DND-41 (cell line): Measurements from ENCODE around the gene PLEKHG1.

ENCODE experiments used
- ATAC-seq: fragments of 200-7000 bp; cut with Tn5 transposase; 3 replicates; pipeline ENCODE4 v1.9.1; 2021; ENCODE audit warnings: low read depth; ENCODE audit not compliant: insufficient read depth
- DNase-seq: peaks from one replicate; pipeline ENCODE4 v3.0.0-alpha.2; 2020
- H2AFZ ChIP-seq: 2 replicates; pipeline ENCODE4 v1.6.0; 2012; ENCODE audit warnings: low read depth, low read length
- H3K27ac ChIP-seq: 2 replicates; pipeline ENCODE4 v1.5.1; 2012; ENCODE audit warnings: low read length, inconsistent platforms
- H3K27me3 ChIP-seq: fragments of 200-600 bp; sonication (generic); 2 replicates; pipeline ENCODE4 v1.6.0; 2012; ENCODE audit warnings: low read length, mild to moderate bottlenecking, inconsistent platforms; ENCODE audit not compliant: insufficient read depth, poor library complexity
- H3K36me3 ChIP-seq: 2 replicates; pipeline ENCODE4 v1.5.1; 2012; ENCODE audit warnings: low read length, inconsistent platforms; ENCODE audit not compliant: insufficient read depth
- H3K4me1 ChIP-seq: 2 replicates; pipeline ENCODE4 v1.5.1; 2012; ENCODE audit warnings: mild to moderate bottlenecking, low read length; ENCODE audit not compliant: insufficient read depth
- H3K4me2 ChIP-seq: 2 replicates; pipeline ENCODE4 v1.6.0; 2012; ENCODE audit warnings: mild to moderate bottlenecking, moderate library complexity, low read length, inconsistent platforms; ENCODE audit not compliant: insufficient read depth
- H3K4me3 ChIP-seq, 2 experiments: fragments of 200-600 bp in 1 of 2; shearing (Covaris generic) in 1 of 2; 2 replicates each; pipeline ENCODE4 v1.5.1; 2012 to 2016; ENCODE audit warnings: inconsistent platforms in 2 of 2, low read length in 2 of 2, mild to moderate bottlenecking in 2 of 2, low read depth in 1 of 2, moderate library complexity in 1 of 2
- H3K79me2 ChIP-seq: 2 replicates; pipeline ENCODE4 v1.6.0; 2012; ENCODE audit warnings: low read length, inconsistent platforms; ENCODE audit not compliant: insufficient read depth
- H3K9ac ChIP-seq: 2 replicates; pipeline ENCODE4 v1.6.0; 2012; ENCODE audit warnings: low read depth, mild to moderate bottlenecking, inconsistent platforms, low read length, moderate library complexity
- H3K9me3 ChIP-seq: 2 replicates; pipeline ENCODE4 v1.5.1; 2012; ENCODE audit warnings: low read length, moderate library complexity, mild to moderate bottlenecking, inconsistent platforms; ENCODE audit not compliant: insufficient read depth, severe bottlenecking
- H4K20me1 ChIP-seq: 2 replicates; pipeline ENCODE4 v1.6.0; 2012; ENCODE audit warnings: low read length; ENCODE audit not compliant: insufficient read depth
- CTCF ChIP-seq: IDR thresholded peaks from 2 replicates; pipeline ENCODE4 v1.5.1; 2012; ENCODE audit warnings: borderline replicate concordance, low read length, moderate library complexity, mild to moderate bottlenecking; ENCODE audit not compliant: poor library complexity, severe bottlenecking; ENCODE audit errors: extremely low read depth
- EZH2 ChIP-seq: IDR thresholded peaks from 3 replicates; pipeline ENCODE4 v1.6.1; 2012; ENCODE audit warnings: borderline replicate concordance, low read depth, mild to moderate bottlenecking, moderate library complexity, low read length, inconsistent platforms; ENCODE audit not compliant: severe bottlenecking

Gene PLEKHG1

DNA sequence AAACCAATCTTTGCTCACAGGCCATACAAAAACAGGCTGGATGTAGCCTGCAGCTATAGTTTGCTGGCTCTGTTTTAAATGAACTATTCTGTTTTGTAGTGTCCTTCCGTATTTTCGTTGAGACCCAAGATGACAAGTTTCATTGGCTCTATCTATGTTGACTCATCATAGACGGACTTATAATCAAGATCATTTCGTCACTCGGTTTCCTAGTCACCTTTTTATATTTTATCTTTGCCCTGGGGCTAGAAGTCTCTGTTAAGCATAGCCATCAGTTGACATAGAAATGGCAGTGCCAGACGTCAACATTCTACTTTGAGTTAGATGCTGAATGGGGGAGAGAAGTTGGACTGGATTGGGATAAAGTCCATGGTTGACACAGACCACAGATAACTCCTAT is 4.8 kb downstream of the PLEKHG1 start:
- Histone ChIP-seq H3K4me3 (no peak overlapping the region), H3K27me3 (peaks cover 7% of the 10 kb centered on the region), H3K4me1 (no peaks in the 10 kb centered on the region), H3K27ac (no peak overlapping the region), H2AFZ (no peak overlapping the region), H3K79me2 (no peaks in the 10 kb centered on the region), H3K9ac (no peak overlapping the region), H3K9me3 (no peaks in the 10 kb centered on the region), H3K36me3 (no peaks in the 10 kb centered on the region), H3K4me2 (no peak overlapping the region), H4K20me1 (no peaks in the 10 kb centered on the region)
- ATAC-seq, result no peak
- no peak for DNase-seq
- TF ChIP-seq EZH2, result no peak

- H3K27ac ChIP-seq, result no peak overlapping the region
- no peak overlapping the region for H2AFZ ChIP-seq
- no peaks in the 10 kb centered on the region for H3K36me3 ChIP-seq
- H3K79me2 ChIP-seq, result no peaks in the 10 kb centered on the region
- TF ChIP-seq EZH2, result no peak
- H3K4me1 ChIP-seq, result no peaks in the 10 kb centered on the region
- H3K9ac ChIP-seq, result no peak overlapping the region
- ATAC-seq (no peak), DNase-seq (no peak)
- H4K20me1 ChIP-seq, result no peaks in the 10 kb centered on the region
- peaks cover 7% of the 10 kb centered on the region for H3K27me3 ChIP-seq
- H3K9me3 ChIP-seq, result no peaks in the 10 kb centered on the region
- H3K4me2 ChIP-seq, result no peak overlapping the region
- no peak overlapping the region for H3K4me3 ChIP-seq
These were observed 5.6 kb downstream of the PLEKHG1 start for GRCh38 chr6:150605333-150605732.

DNA sequence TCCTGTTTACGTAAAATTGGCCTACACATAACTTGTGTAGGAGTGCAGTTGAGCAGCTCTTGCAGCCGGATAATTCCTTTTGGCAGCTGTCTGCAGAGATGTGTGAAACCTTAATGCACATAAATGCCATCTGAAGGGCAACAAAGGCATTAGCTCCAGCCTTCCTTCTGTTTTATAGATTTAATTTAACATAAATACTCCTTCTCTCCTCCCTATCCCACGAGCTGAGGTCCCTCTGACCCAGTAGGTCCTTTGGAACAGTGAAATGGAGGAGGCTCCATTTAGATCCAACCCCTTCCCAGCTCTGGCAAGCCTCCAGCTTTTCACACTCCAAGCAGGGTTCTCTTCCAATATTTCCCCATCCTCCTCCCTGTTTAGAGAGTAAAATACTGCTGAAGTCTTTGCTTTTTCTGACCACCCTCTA is 6.5 kb downstream of the PLEKHG1 start:
- no peak for ATAC-seq
- Histone ChIP-seq H3K9me3 (no peaks in the 10 kb centered on the region), H3K9ac (no peak overlapping the region), H3K4me1 (no peaks in the 10 kb centered on the region), H3K4me3 (no peak overlapping the region), H3K79me2 (no peaks in the 10 kb centered on the region), H3K36me3 (no peaks in the 10 kb centered on the region), H3K27ac (no peak overlapping the region), H3K27me3 (peaks cover 7% of the 10 kb centered on the region), H4K20me1 (no peaks in the 10 kb centered on the region), H2AFZ (no peak overlapping the region), H3K4me2 (no peak overlapping the region)
- no peak for TF ChIP-seq CTCF
- no peak for TF ChIP-seq EZH2
- DNase-seq, result no peak

DNA sequence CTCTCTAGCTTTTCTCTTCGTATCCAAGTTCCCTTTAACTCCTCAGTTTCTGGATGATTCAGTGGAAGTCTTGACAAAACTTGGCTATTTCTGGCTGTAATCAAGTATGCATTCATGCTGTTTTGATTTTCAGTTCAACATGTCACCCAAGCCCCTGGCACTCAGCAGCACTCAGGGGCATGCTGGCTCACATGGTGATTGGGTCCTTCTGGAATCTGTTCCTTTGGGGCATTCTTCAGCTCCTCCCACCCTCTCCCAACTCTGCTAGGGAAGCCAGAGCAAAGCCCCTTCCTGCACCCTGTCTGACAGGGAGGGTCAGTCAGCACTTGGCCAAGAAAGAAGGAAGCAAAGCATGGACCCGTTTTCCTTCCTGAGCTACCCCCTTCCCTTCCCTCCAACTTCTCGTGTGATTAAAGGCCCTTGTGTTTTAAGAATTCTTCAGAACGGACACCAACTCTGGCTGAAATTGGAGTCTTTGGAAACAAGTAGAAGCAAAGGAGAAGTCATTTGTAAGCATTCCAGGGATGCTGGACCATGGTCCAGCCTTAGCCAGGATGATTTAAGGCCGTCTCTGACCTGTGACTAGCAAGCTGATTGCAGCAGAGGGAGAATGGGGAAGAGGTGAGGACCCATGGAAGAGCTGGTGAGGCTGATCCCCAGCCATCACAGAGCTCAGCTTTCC is 7.1 kb downstream of the PLEKHG1 start:
- H3K36me3 ChIP-seq, result no peaks in the 10 kb centered on the region
- DNase-seq, result no peak
- no peak overlapping the region for H3K27ac ChIP-seq
- H3K9ac ChIP-seq, result no peak overlapping the region
- no peak for ATAC-seq
- H3K27me3 ChIP-seq, result peaks cover 7% of the 10 kb centered on the region
- H3K4me2 ChIP-seq, result no peak overlapping the region
- no peaks in the 10 kb centered on the region for H3K4me1 ChIP-seq
- H2AFZ ChIP-seq, result no peak overlapping the region
- TF ChIP-seq EZH2 (no peak), CTCF (no peak)
- H3K4me3 ChIP-seq, result no peak overlapping the region
- no peaks in the 10 kb centered on the region for H3K79me2 ChIP-seq
- no peaks in the 10 kb centered on the region for H4K20me1 ChIP-seq
- H3K9me3 ChIP-seq, result no peaks in the 10 kb centered on the region
